GM12892 (cell line): ENCODE measurements around the gene FGF10.

Experiments
- POLR2A ChIP-seq: IDR thresholded peaks from 2 replicates; pipeline ENCODE4 v1.6.1; 2011; ENCODE audit warnings: low read depth, low read length, control low read depth
- POLR2AphosphoS5 ChIP-seq: IDR thresholded peaks from 2 replicates; pipeline ENCODE4 v1.6.1; 2011; ENCODE audit warnings: low read depth, low read length, control low read depth
- TAF1 ChIP-seq: IDR thresholded peaks from 2 replicates; pipeline ENCODE4 v1.6.1; 2011; ENCODE audit warnings: low read depth, mild to moderate bottlenecking, control low read depth, low read length, borderline replicate concordance

DNA sequence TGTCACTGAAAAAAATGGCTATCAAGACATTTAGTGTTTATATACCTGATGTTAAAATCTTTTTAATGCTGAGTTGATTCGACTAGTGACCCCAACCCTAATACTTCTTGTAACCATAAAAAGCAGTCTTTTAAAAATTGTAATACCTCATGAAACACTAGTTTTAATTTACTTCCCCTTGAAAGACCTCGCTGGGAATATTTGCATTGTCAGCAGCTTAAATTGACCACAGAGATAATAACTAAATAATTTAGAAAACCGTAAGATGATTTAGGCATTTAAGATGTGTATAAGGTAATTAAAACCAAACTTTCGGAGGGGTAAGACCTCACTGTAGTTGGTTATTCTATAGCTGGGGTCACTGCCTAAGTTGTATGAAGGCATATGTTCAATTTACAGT, 89.8 kb downstream of the FGF10 start:
- TF ChIP-seq POLR2A (no peak), POLR2AphosphoS5 (no peak), TAF1 (no peak)
